KBM-7 (cell line): ENCODE data around the gene GPM6B.

Source experiments
- DNase-seq: peaks from one replicate; pipeline ENCODE4 v3.0.0-alpha.2; 2015
- in situ Hi-C: fragments of 300-500 bp; cut with MboI; formaldehyde crosslinking; loops from 2 replicates; pipeline ENCODE4 v1.14.3; 2020; ENCODE audit warnings: low sequenced_read_pairs, low pct_unique_long_range_greater_than_20kb, mixed read lengths

The GPM6B gene, protein sequence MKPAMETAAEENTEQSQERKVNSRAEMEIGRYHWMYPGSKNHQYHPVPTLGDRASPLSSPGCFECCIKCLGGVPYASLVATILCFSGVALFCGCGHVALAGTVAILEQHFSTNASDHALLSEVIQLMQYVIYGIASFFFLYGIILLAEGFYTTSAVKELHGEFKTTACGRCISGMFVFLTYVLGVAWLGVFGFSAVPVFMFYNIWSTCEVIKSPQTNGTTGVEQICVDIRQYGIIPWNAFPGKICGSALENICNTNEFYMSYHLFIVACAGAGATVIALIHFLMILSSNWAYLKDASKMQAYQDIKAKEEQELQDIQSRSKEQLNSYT

GRCh38 chrX:13816643-13817627 lies at the start of gene GPM6B:
GPM6B (minus strand) TSS chrX:13817093; CDS start chrX:13816904, 189 bp downstream.
- in situ Hi-C loops: no loop called here
- no peak for DNase-seq

DNA sequence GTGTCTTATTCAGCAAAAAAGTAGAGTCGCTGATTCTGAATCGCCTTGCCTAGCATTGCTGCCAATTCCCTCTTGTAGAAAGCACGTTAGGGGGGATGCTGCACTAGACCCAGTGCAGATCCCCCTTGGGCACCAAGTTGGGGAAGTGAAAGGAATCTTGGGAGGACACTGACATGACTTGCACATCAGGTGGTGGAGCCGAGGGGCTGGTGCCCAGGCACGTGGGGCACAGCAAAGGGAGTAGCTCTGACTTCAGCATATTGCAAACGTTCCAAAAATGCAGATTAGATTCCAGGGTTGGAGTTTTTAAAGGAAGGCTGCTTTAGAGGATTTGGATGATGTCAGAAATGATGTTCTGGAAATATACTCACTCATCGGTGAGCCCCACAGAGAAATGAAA lies 47.4 kb upstream of the GPM6B start:
- in situ Hi-C loops: no loop called here
- no peak for DNase-seq

DNA sequence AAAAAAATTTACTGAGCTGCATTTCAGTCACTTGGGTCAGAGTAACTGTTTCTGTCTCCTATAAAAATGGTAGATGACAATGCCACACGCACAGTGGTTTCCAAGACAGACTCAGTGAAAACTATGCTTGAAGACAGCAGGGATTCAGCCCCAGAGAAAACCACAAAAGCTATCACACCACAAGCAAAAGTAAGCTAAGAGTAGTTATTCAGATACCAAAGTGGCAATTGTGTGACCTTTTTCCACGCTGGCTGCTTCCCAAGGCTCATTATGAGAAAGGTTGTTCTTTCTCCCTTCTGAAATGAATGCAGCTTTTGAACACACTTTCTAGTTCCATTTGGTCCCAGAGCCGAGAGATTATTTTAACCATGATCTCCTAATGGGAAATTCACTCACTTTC lies 46.4 kb upstream of the GPM6B start:
- in situ Hi-C loops: no loop called here
- DNase-seq: no peak

DNA sequence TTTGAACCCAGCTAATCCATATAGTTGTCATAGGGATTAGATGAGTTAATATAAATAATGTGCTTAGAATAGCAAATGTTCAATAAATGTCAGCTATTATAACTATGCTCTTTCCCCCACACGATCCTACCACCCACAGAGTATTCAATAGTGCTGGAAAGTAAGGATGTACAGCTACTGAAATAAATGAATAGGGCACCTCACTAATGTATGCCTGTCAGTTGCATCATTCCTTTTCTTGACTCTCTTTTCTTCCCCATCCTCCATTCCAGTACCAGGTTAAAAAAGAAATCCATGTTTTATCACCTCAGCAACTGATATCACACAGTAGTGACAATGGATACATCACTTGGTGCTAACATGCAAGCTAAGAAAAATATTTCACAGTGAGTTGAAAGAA lies 42.8 kb upstream of the GPM6B start:
- DNase-seq: no peak
- in situ Hi-C loops: no loop called here

GRCh38 chrX:13857804-13858203 lies 40.9 kb upstream of the GPM6B start:
- no peak for DNase-seq
- in situ Hi-C loops: no loop called here

DNA sequence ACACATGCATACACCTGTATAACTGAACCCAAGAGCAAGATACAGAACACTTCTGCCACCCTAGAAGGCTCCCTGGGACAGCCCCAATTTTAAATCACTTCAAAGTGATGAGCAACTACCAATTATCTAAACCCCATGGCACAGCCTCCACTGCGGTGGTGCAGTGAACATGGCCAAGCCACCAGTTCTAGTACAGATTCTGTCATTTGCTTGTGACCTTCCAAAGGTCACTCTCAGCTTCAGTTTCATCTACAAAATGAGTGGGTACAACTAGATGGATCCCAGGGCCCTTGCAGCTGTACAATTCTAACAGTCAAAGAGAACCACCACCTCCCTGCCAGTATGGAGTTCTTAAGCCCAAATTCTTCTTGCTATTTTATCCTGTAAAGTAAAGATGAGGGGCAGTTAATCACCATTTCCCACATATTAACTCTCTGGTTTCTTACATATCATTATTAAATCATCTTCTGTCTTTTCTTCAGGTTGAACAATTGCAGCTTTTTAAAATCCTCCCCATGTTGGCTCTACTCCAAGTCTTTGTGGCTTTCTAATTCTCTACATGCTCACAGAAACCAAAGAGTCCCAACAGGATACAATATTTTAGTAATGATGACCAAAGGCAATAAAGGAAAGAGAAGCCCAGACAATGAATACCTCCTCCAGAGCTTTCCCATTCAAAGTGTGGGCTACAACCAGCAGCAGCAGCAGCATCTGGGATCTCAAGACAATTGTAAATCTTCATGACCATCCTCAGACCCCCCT lies 39.0 kb upstream of the GPM6B start:
- DNase-seq: peak; percentile 6
- in situ Hi-C loops: no loop called here

- in situ Hi-C loops: no loop called here
- no peak for DNase-seq
Measured at GRCh38 chrX:13854003-13854402, 37.1 kb upstream of the GPM6B start.

DNA sequence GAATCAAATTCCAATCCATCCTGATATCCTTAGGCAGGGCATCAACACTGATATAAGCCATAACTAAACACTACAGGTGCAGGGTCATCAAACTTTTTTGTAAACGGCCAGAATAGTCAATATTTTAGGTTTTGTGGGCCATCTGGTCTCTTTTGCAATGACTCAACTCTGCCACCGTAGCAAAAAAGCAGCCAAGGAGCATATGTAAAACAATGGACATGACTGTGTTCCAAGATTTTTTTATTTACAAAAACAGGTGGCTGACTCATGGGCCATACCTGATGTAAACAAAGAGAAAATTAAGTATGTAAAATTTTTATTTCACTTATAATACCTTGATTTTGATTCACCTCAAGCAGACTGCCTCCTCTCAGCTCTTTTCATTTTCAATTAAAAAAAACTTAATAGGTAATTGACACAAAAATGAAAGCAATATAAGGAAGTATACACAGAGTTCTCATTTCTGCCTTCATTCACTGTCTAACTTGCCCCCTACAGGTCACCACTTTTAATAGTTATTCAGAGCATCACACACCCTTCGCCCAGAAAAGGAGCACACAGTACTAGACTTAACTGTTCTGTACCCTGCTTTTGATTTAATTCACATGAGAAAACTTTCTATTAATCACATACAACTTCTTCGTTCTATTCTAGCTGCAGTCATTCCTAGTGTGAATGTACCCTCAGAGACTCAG lies 35.3 kb upstream of the GPM6B start:
- DNase-seq: peak; percentile 10
- in situ Hi-C loops: no loop called here

DNA sequence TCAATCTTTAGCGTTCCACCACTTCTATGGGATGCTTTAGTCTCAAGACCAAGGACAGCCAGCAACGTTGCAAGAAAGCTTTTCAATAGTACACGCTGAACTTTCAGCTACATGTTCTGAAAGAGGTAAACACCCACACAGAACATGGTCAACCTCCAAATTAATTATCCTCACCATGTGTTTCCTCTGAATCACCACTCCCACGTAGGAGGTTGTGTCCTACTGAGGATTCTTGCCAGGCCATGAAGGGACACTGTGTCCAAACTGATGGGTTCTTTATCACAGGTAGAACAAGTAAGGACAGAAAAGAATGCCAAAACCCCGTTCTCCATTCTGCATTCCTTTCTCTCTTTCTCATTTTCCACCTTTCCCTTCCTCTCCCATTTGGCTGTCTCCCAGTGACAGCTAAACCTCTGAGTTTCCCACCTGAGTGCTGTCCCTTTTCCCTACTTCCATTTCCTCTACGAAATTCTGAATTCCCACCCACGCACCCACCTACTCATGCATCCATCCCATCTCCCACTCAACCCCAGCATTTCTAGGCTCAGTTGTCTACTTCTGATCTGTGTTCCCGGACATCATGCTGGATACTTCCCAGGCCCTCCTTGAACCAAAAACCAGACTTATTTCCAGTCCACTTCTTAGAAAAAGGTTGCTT lies 29.0 kb upstream of the GPM6B start:
- DNase-seq: no peak
- in situ Hi-C loops: no loop called here

DNA sequence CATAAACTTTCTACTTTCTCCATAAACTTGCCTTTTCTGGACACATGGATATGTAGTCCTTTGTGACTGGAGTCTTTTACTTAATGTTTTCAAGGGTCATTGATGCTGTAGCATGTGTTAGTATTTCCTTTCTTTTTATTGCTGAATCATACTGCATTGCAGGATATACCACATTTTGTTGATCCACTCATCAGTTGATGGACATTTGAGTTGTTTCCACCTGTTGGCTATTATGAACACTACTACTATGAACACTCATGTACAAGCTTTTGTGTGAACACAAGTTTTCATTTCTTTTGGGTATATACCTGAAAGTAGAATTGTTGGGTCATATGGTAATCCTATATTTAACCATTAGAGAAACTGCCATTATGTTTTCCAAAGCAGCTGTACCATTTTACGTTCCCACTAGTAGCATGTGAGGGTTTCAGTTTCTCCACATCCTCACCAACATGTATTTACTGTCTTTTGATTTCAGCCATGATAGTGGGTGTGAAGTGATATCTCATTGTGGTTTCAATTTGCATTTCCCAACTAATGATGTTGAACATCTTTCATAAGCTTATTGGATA lies 26.3 kb upstream of the GPM6B start:
- no peak for DNase-seq
- in situ Hi-C loops: no loop called here

DNA sequence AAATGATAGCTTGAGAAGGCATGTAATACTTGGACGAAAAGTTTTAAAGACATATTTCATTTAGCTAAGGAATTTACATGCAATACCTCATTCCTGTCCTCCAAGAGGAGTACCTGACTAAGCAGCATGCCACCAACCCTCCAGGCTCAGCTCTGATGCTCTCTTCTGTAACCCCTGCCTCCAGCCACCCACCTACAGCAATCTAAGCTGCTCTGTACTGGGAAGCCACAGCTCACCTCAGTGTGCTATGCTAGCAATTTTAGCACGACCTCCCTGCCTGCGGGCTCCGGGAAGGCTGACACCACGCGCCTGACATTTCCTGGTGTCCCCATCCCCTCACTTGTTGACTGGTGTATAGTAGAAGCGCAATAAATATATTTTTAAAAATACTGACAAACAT lies 23.2 kb upstream of the GPM6B start:
- DNase-seq: no peak
- in situ Hi-C loops: no loop called here

DNA sequence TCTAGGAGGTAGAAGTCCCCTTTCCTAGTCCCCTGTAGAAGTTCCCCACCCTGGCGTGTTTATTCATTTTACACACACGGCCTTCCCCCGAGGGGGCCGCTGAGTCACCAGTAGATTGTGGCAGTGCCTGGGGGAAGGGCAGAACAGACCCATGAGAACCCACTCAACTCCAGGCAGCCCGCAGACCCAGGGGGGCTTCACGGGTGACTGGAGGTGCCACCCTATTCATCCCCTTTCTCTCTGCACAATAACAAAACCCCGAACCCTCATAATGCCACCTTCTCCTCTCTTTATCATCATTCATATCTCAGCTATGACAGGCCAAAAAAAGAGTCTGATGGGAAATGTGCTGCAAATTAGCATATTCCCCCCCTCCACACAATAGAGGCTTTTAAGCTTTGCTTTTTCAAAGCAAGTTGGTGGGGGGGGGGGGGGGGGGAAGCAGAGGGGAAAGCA lies 20.4 kb upstream of the GPM6B start:
- no peak for DNase-seq
- in situ Hi-C loops: no loop called here

DNA sequence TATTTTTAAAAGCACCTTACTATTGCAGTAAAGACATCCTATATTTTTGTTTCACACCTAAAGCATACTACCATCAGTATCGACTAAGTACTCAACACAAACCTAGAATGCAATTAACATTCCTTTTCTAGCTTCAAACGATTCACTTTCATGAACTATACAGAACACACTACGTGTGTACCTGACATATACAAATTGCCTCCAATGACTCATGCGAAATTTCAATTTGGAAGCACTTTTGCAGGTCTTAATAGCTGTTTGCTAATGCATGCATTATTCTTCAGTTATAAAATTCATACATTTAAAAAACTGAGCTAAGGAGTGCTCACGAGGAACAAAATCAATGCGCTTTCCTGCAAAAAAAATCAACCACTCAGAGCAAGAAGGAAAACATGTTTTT lies 19.7 kb upstream of the GPM6B start:
- in situ Hi-C loops: no loop called here
- no peak for DNase-seq

GRCh38 chrX:13835825-13836224 lies 18.9 kb upstream of the GPM6B start:
- DNase-seq: no peak
- in situ Hi-C loops: no loop called here

DNA sequence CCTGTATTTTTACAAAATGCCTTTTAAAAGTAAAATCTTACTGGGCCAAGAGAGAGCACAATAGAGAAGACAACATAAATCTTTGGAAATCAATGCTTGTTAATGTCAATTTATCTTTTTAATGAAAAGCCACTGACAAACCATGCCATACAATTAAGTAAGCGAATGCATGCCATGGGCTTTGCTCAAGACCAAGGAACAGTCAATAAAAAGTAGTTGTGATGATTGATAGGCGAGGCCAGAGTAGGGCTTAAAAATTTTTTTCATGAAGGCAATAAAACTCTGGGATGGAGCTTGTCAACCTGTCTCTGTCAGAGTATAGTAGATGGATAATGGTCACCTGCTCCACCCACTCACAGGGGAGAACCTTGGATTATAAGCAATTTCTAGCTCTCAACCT lies 17.5 kb upstream of the GPM6B start:
- in situ Hi-C loops: no loop called here
- no peak for DNase-seq

- in situ Hi-C loops: no loop called here
- no peak for DNase-seq
Measured at GRCh38 chrX:13829983-13830382, 13.1 kb upstream of the GPM6B start.

DNA sequence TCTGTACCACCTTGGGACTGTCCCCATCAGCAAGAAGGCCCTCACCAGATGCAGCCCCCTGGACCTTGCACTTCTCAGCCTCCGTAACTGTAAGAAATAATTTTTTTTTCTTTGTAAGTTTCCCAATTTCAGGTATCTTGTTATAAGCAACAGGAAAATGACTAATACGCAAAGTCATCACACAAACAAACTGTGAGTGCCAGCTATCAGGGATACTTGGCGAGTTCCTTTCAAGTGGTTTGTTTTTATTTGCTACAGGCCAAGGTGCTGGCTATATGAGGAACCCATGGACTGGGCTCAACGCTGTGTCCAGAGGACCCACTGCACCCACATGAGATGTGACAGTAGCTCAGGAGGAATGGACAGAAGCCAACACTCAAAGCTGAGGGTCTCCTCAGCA lies 11.5 kb upstream of the GPM6B start:
- in situ Hi-C loops: no loop called here
- DNase-seq: no peak
